Loucy (cell line): ENCODE results near the gene COMMD1.

Experiments
- EZH2phosphoT487 ChIP-seq: fragments of 200-600 bp; IDR thresholded peaks from 2 replicates; pipeline ENCODE4 v1.6.1; 2018; ENCODE audit warnings: antibody characterized with exemption, mild to moderate bottlenecking, moderate library complexity, borderline replicate concordance
- TF ChIP-seq, protein P1 (sequence below): fragments of 200-600 bp; sonication (generic); conservative IDR thresholded peaks from 2 replicates; pipeline ENCODE4 v1.5.1; 2014; ENCODE audit warnings: mild to moderate bottlenecking, antibody characterized with exemption, low read length

DNA sequence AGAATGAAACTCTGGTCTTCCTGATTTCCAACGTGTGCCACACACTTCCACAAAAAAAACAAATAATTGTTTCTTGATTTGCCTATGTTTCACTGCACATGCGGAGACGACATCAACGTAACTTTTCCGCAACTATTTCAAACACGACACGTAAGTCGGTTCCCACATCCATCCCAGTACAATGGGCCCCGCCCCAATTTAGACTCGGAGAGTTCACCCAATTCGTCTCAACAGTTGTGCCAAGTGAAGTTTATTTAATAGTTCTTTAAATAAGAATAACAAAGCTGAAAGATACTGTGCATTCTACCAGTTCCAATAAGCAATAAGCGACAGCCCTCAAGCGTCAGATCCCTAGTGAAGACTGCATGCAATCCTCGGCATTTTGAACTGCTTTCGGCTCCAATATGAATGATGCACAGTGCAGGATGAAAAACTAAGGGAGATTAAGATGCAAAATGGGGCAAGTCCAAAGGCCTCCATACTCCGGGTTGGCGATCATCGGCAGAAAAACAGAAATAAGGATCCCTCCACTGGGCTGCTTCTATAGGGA is 17.7 kb upstream of the COMMD1 start:
- TF ChIP-seq, protein P1, sequence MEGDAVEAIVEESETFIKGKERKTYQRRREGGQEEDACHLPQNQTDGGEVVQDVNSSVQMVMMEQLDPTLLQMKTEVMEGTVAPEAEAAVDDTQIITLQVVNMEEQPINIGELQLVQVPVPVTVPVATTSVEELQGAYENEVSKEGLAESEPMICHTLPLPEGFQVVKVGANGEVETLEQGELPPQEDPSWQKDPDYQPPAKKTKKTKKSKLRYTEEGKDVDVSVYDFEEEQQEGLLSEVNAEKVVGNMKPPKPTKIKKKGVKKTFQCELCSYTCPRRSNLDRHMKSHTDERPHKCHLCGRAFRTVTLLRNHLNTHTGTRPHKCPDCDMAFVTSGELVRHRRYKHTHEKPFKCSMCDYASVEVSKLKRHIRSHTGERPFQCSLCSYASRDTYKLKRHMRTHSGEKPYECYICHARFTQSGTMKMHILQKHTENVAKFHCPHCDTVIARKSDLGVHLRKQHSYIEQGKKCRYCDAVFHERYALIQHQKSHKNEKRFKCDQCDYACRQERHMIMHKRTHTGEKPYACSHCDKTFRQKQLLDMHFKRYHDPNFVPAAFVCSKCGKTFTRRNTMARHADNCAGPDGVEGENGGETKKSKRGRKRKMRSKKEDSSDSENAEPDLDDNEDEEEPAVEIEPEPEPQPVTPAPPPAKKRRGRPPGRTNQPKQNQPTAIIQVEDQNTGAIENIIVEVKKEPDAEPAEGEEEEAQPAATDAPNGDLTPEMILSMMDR = no peak
- TF ChIP-seq EZH2phosphoT487 = no peak
